Endothelial cell of umbilical vein (primary cell): ENCODE results near the gene IL1RL2. TPM values are rescaled to one million over a fixed set of nuclear protein-coding genes. Genes with fewer than 3 reads are reported as not detected.

ENCODE experiments used
- BruUV-seq: library from RNA; stranded (reverse); fragments of 400-500 nt; replicated peaks from 2 replicates; lab custom pipeline; 2021; lab: Mats Ljungman, UMichigan
- CTCF ChIA-PET: fragments of 300-600, 350-600 bp; sonication (Branson Sonifier 250); formaldehyde crosslinking; loops from one replicate; lab custom pipeline; 2021; ENCODE audit warnings: antibody characterized with exemption, inconsistent platforms; lab: Charles Lee
- POLR2A ChIA-PET: fragments of 300-600, 350-600 bp; sonication (Branson Sonifier 250); formaldehyde crosslinking; loops from one replicate; lab custom pipeline; 2021; ENCODE audit warnings: antibody characterized with exemption, inconsistent platforms; lab: Charles Lee
- DNase-seq: peaks from one replicate; pipeline ENCODE4 v3.0.0-alpha.2; 2011; ENCODE audit warnings: low read depth, low spot score
- FAIRE-seq: peaks from 2 replicates; lab custom pipeline; 2011; peaks lifted over from hg19 to GRCh38; lab: Jason Lieb, UNC
- H2AFZ ChIP-seq: 2 replicates; pipeline ENCODE4 v1.6.0; 2012; ENCODE audit warnings: low read depth, low read length, control low read depth, inconsistent platforms
- H3K27ac ChIP-seq: 2 replicates; pipeline ENCODE4 v1.5.1; 2011; ENCODE audit warnings: low read depth, mild to moderate bottlenecking, control low read depth, low read length, moderate library complexity; ENCODE audit not compliant: insufficient read depth
- H3K27me3 ChIP-seq, 2 experiments: 2 replicates each; pipeline versions ENCODE4 v1.6.0 to v1.6.1; 2011; ENCODE audit warnings: low read length in 2 of 2, mixed read lengths in 1 of 2; ENCODE audit not compliant: control insufficient read depth in 2 of 2, insufficient read depth in 2 of 2
- H3K36me3 ChIP-seq, 2 experiments: 2 replicates in 1 of 2; 3 replicates in 1 of 2; pipeline ENCODE4 v1.5.1; 2011; ENCODE audit warnings: low read length in 2 of 2, mild to moderate bottlenecking in 1 of 2, moderate library complexity in 1 of 2; ENCODE audit not compliant: control insufficient read depth in 2 of 2, insufficient read depth in 2 of 2; ENCODE audit errors: extremely low read depth in 1 of 2
- H3K4me1 ChIP-seq: 3 replicates; pipeline ENCODE4 v1.5.1; 2011; ENCODE audit warnings: mild to moderate bottlenecking, low read length; ENCODE audit not compliant: control insufficient read depth, insufficient read depth; ENCODE audit errors: extremely low read depth
- H3K4me2 ChIP-seq: 2 replicates; pipeline ENCODE4 v1.6.1; 2011; ENCODE audit warnings: low read length, control low read depth, mixed read lengths; ENCODE audit not compliant: insufficient read depth
- H3K4me3 ChIP-seq, 3 experiments: fragments of 200-600 bp in 1 of 3; sonication (generic), shearing (Covaris generic) in 1 of 3; replicated peaks in 1 of 3; 2 replicates each; pipeline ENCODE4 v1.5.1; 2011 to 2016; ENCODE audit warnings: control low read depth in 3 of 3, low read length in 3 of 3, mild to moderate bottlenecking in 2 of 3, inconsistent platforms in 1 of 3, low read depth in 1 of 3, moderate library complexity in 1 of 3; ENCODE audit not compliant: insufficient read depth in 1 of 3
- H3K79me2 ChIP-seq: 2 replicates; pipeline ENCODE4 v1.6.0; 2012; ENCODE audit warnings: low read length, inconsistent platforms; ENCODE audit not compliant: control insufficient read depth, insufficient read depth
- H3K9ac ChIP-seq: replicated peaks from 2 replicates; pipeline ENCODE3; 2011; ENCODE audit warnings: low read length, control low read depth; ENCODE audit not compliant: insufficient read depth; ENCODE audit errors: extremely low read depth
- H3K9me1 ChIP-seq: replicated peaks from 3 replicates; pipeline ENCODE4 v1.6.0; 2011; ENCODE audit warnings: mild to moderate bottlenecking, low read length; ENCODE audit not compliant: control insufficient read depth, insufficient read depth; ENCODE audit errors: extremely low read depth
- H3K9me3 ChIP-seq: replicated peaks from 2 replicates; pipeline ENCODE4 v1.5.1; 2012; ENCODE audit warnings: low read length, inconsistent platforms; ENCODE audit not compliant: control insufficient read depth, insufficient read depth
- H4K20me1 ChIP-seq: replicated peaks from 2 replicates; pipeline ENCODE3; 2011; ENCODE audit warnings: mild to moderate bottlenecking, low read length; ENCODE audit not compliant: control insufficient read depth, insufficient read depth; ENCODE audit errors: extremely low read depth
- CTCF ChIP-seq, 2 donors: IDR thresholded peaks; 1 replicate in 1 of 2; 2 replicates in 1 of 2; pipeline ENCODE4 v1.5.1; 2011; ENCODE audit warnings: low read length in 2 of 2, mild to moderate bottlenecking in 2 of 2, moderate library complexity in 2 of 2, control low read depth in 1 of 2, inconsistent platforms in 1 of 2, low read depth in 1 of 2; ENCODE audit not compliant: insufficient read depth in 1 of 2; ENCODE audit errors: extremely low read depth in 1 of 2
- EZH2 ChIP-seq: IDR thresholded peaks from 2 replicates; pipeline ENCODE4 v1.6.1; 2012; ENCODE audit warnings: borderline replicate concordance, low read depth, mild to moderate bottlenecking, moderate library complexity, low read length, inconsistent platforms; ENCODE audit not compliant: severe bottlenecking
- FOS ChIP-seq: IDR thresholded peaks from 2 replicates; pipeline ENCODE4 v1.6.1; 2011; ENCODE audit warnings: mild to moderate bottlenecking, low read length, moderate library complexity, borderline replicate concordance; ENCODE audit not compliant: insufficient read depth
- GATA2 ChIP-seq: IDR thresholded peaks from 2 replicates; pipeline ENCODE4 v1.7.0; 2011; ENCODE audit warnings: low read depth, mild to moderate bottlenecking, moderate library complexity, mixed read lengths, low read length; ENCODE audit not compliant: insufficient read length, insufficient read depth
- JUN ChIP-seq: IDR thresholded peaks from 2 replicates; pipeline ENCODE4 v1.6.1; 2011; ENCODE audit warnings: borderline replicate concordance, low read depth; ENCODE audit not compliant: insufficient read length, insufficient read depth
- MYC ChIP-seq: IDR thresholded peaks from one replicate; pipeline ENCODE4 v1.6.1; 2011; ENCODE audit warnings: mild to moderate bottlenecking, low read depth, low read length
- POLR2A ChIP-seq: IDR thresholded peaks from 2 replicates; pipeline ENCODE4 v1.6.1; 2012; ENCODE audit warnings: low read depth, mild to moderate bottlenecking, control low read depth, low read length
- POLR2AphosphoS5 ChIP-seq: IDR thresholded peaks from 2 replicates; pipeline ENCODE4 v1.6.1; 2012; ENCODE audit warnings: low read depth, mild to moderate bottlenecking, control low read depth, low read length, moderate library complexity; ENCODE audit not compliant: insufficient read depth
- dilution Hi-C: fragments of 300-500 bp; cut with MboI; formaldehyde crosslinking; loops from one replicate; pipeline ENCODE4 v1.15.0; 2019; ENCODE audit warnings: low sequenced_read_pairs; ENCODE audit not compliant: extremely low pct_ligation_motif_present
- intact Hi-C: fragments of 100-400 bp; cut with micrococcal nuclease; formaldehyde crosslinking; loops from one replicate; pipeline ENCODE4 v1.10.0; 2022
- polyA plus RNA-seq, 4 experiments: library from polyadenylated mRNA; depleted of rRNA in 3 of 4; stranded (reverse) in 3 of 4; unstranded in 1 of 4; fragments of >200 nt; gene quantifications; 2 replicates each; pipeline versions ENCODE4 v1.2.1 to v1.2.3, GENCODE V29; 2011 to 2012; ENCODE audit warnings: missing spikeins in 1 of 4
- total RNA-seq: library from RNA; stranded (reverse); gene quantifications from 2 replicates; pipeline ENCODE4 v1.2.3, GENCODE V29; 2021

The IL1RL2 gene
- total and polyA plus RNA-seq, 2 donors (not counting 3 experiments of a cell fraction or from before 2014, with no cell fraction given): 0.11 TPM; not detected in 1

GRCh38 chr2:102235491-102235890 is 48.7 kb downstream of the IL1RL2 start:
- Histone ChIP-seq H3K4me1 (peaks cover 6% of the 10 kb centered on the region), H3K4me2 (no peak overlapping the region), H4K20me1 (no peaks in the 10 kb centered on the region), H3K36me3 (no peaks in the 10 kb centered on the region), H3K79me2 (no peaks in the 10 kb centered on the region), H3K9me3 (no peaks in the 10 kb centered on the region), H2AFZ (no peak overlapping the region), H3K27me3 (no peaks in the 10 kb centered on the region), H3K27ac (no peak overlapping the region), H3K9ac (no peak overlapping the region), H3K9me1 (no peaks in the 10 kb centered on the region), H3K4me3 (no peak overlapping the region)
- POLR2A ChIA-PET: no interaction called here
- intact Hi-C loops (loop anchor here (1.0 kb wide), 2 partner anchors 208 to 214 kb away; no protein-coding TSS in a partner anchor), dilution Hi-C loops (no loop called here)
- CTCF ChIA-PET: interaction anchor here (1.0 to 3.7 kb wide), 14 partner anchors 11 to 358 kb away, joined by 3 to 22 read pairs (median 4); partner anchors contain the start of gene SLC9A4
- DNase-seq: peak; percentile 40
- TF ChIP-seq POLR2A (no peak), GATA2 (no peak), EZH2 (no peak), MYC (no peak), POLR2AphosphoS5 (no peak), JUN (no peak), FOS (no peak), CTCF (IDR thresholded peaks at IDR 0.05; ENCODE audit: extremely low read depth in 1 of 2, insufficient read depth in 1 of 2, low read depth in 1 of 2, low read length in 2 of 2) (peak; percentile 36 to 67)
- no TSS peak for BruUV-seq
- FAIRE-seq: peak; percentile 62
